ENCODE measurements around the gene IGSF8.

IGSF8 gene

DNA sequence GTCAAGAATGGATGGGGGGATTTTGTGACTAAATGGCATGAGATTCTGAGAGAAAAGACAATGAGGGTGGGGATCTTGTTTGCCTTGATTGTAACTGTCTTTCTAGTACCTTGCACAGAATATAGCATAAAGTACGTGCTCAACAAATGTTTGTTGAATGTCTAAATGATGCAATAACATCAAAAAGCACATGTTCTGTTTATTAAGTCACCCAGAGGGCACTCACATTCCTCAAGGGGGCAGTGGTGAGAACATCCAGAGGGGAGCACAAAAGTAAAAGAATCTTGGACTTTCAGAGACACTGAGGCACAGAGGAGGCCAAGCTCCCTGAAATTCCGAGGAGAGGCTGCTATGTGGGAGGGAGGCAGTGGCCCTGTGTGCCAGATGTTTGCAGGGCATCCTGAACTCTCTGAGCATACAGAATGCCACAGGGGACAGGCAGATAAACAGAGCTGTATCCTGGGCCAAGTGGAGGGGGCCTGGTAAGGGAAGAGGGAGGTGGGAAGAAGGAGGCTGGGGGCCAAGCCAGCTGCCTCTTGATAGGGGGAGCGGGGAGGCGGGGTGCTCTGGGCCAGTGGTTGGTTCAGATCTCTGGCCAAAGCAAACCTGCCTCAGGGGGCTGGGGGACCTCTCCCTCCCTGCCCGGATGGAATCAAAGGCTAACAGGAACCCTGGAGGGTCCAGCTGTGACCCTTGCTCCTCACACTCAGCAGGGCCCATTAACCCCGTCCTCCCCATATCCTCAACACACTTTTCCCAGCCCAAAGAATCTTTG is 10.7 kb upstream of the IGSF8 start:
- Histone ChIP-seq H3K4me3 (no peak overlapping the region), H3K9me3 (no peaks in the 10 kb centered on the region), H3K27ac (no peak overlapping the region), H3K27me3 (no peaks in the 10 kb centered on the region), H3K36me3 (no peaks in the 10 kb centered on the region), H3K4me1 (peaks cover 0 to 38% (median 22%) of the 10 kb centered on the region in 4 donors)
- DNase-seq, result no peak
- TF ChIP-seq, protein P1, sequence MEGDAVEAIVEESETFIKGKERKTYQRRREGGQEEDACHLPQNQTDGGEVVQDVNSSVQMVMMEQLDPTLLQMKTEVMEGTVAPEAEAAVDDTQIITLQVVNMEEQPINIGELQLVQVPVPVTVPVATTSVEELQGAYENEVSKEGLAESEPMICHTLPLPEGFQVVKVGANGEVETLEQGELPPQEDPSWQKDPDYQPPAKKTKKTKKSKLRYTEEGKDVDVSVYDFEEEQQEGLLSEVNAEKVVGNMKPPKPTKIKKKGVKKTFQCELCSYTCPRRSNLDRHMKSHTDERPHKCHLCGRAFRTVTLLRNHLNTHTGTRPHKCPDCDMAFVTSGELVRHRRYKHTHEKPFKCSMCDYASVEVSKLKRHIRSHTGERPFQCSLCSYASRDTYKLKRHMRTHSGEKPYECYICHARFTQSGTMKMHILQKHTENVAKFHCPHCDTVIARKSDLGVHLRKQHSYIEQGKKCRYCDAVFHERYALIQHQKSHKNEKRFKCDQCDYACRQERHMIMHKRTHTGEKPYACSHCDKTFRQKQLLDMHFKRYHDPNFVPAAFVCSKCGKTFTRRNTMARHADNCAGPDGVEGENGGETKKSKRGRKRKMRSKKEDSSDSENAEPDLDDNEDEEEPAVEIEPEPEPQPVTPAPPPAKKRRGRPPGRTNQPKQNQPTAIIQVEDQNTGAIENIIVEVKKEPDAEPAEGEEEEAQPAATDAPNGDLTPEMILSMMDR (IDR thresholded peaks at IDR 0.05), result peak; percentile 31 to 39
- intact Hi-C loops (cut with DNase I; ENCODE audit: low total_unique reads), result loop anchor here (10.0 kb wide), 1 partner anchor 146 kb away; no protein-coding TSS in a partner anchor

DNA sequence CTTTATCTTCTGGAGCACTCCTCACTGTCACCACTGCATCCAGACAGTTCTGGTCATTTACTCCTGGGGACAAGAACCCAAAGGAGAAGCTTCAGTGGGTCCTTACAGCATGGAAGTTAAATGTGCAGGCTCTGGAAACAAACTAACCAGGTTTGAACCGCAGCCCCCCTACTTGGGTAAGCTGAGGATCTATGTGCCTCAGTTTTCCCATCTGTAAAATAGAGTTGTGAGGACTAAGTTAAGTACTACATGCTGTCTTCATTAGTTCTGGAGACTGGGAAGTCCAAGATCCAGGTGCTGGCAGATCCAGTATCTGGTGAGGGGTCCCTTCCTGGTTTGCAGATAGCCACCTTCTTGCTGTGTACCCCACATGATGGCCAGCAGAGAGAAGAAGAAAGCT is 9.1 kb upstream of the IGSF8 start:
- H3K4me1 ChIP-seq, result peaks cover 0 to 41% (median 23%) of the 10 kb centered on the region in 4 donors
- H3K9me3 ChIP-seq, result no peaks in the 10 kb centered on the region
- no peaks in the 10 kb centered on the region for H3K36me3 ChIP-seq
- no peak for DNase-seq
- H3K27ac ChIP-seq, result no peak overlapping the region
- H3K27me3 ChIP-seq, result no peaks in the 10 kb centered on the region
- no peak overlapping the region for H3K4me3 ChIP-seq
- TF ChIP-seq, protein P1 (IDR thresholded peaks at IDR 0.05), result no peak
- intact Hi-C loops (cut with DNase I; ENCODE audit: low total_unique reads), result loop anchor here (10.0 kb wide), 1 partner anchor 147 kb away; no protein-coding TSS in a partner anchor

GRCh38 chr1:160105155-160105554 is 6.7 kb upstream of the IGSF8 start:
- H3K9me3 ChIP-seq, result no peaks in the 10 kb centered on the region
- peaks cover 0 to 47% (median 38%) of the 10 kb centered on the region in 4 donors for H3K4me1 ChIP-seq
- DNase-seq, result no peak
- H3K4me3 ChIP-seq, result no peak overlapping the region
- intact Hi-C loops (cut with DNase I; ENCODE audit: low total_unique reads), result loop anchor here (10.0 kb wide), 1 partner anchor 150 kb away; no protein-coding TSS in a partner anchor
- no peaks in the 10 kb centered on the region for H3K36me3 ChIP-seq
- H3K27me3 ChIP-seq, result no peaks in the 10 kb centered on the region
- H3K27ac ChIP-seq, result peak overlapping the region in 1 of 2 donors; percentile 39
- TF ChIP-seq, protein P1 (IDR thresholded peaks at IDR 0.05), result no peak

DNA sequence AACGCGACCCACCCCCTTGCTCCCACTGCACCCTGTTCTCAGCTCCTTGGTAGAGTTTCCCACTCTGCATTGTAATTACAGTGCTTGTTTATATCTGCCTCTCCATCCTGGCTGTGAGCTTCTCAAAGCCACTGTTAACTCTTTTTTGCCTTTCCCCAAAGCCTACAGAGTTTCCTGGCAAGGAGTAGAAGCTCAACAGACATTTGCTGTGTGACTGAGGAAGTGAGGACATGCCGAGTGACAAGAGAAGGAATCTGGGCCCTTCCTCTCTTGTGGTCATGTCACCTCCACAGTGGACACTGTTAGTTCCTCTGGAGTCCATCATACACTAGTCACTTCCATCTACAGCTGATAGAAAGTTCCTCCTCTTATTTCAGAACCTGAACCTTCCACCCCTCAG is 6.1 kb upstream of the IGSF8 start:
- H3K27me3 ChIP-seq, result no peaks in the 10 kb centered on the region
- TF ChIP-seq, protein P1 (IDR thresholded peaks at IDR 0.05), result no peak
- peak overlapping the region; percentile 39 to 99 for H3K27ac ChIP-seq
- H3K36me3 ChIP-seq, result no peaks in the 10 kb centered on the region
- H3K4me1 ChIP-seq, result peaks cover 0 to 46% (median 42%) of the 10 kb centered on the region in 4 donors
- H3K4me3 ChIP-seq, result no peak overlapping the region
- no peaks in the 10 kb centered on the region for H3K9me3 ChIP-seq
- intact Hi-C loops (cut with DNase I; ENCODE audit: low total_unique reads), result loop anchor here (5.0 to 10.0 kb wide), 2 partner anchors 113 to 150 kb away; no protein-coding TSS in a partner anchor
- no peak for DNase-seq

GRCh38 chr1:160103658-160104408 is 5.4 kb upstream of the IGSF8 start:
- intact Hi-C loops (cut with DNase I; ENCODE audit: low total_unique reads), result loop anchor here (5.0 to 10.0 kb wide), 2 partner anchors 113 to 151 kb away; no protein-coding TSS in a partner anchor
- Histone ChIP-seq H3K36me3 (no peaks in the 10 kb centered on the region), H3K4me3 (no peak overlapping the region), H3K9me3 (no peaks in the 10 kb centered on the region), H3K27me3 (no peaks in the 10 kb centered on the region), H3K4me1 (peaks cover 0 to 44% (median 41%) of the 10 kb centered on the region in 4 donors), H3K27ac (peak overlapping the region; percentile 39 to 99)
- DNase-seq, result no peak
- TF ChIP-seq, protein P1 (IDR thresholded peaks at IDR 0.05), result no peak

All from tibial artery (tissue), 4 donors.